Activated T-helper 1 cell treated with anti-CD3 and anti-CD28 coated beads, Interleukin-12 subunit alpha, Interleukin-12 subunit beta, Interleukin-2, Interleukin-4 antibody, amounts not matched to agents 30 ng/mL and 10 ng/mL and 1 ng/mL, durations not matched to agents 14 hours and 24 hours and 36 hours (primary cell): ENCODE results near the gene AMZ1. TPM values are rescaled to one million over a fixed set of nuclear protein-coding genes. Genes with fewer than 3 reads are reported as not detected.

Source experiments
- DNase-seq: peaks from one replicate; pipeline ENCODE4 v3.0.0; 2021; ENCODE audit warnings: low spot score
- H3K27ac Mint-ChIP-seq: one replicate; pipeline ENCODE4 v1.8.0; 2021; ENCODE audit warnings: mild to moderate bottlenecking, mixed read lengths
- H3K27me3 Mint-ChIP-seq: one replicate; pipeline ENCODE4 v1.8.0; 2022; ENCODE audit warnings: mild to moderate bottlenecking, moderate library complexity, mixed read lengths; ENCODE audit not compliant: insufficient read depth
- H3K36me3 Mint-ChIP-seq: one replicate; pipeline ENCODE4 v1.8.0; 2021; ENCODE audit warnings: low read depth, mixed read lengths
- H3K4me1 Mint-ChIP-seq: one replicate; pipeline ENCODE4 v1.8.0; 2021; ENCODE audit warnings: low read depth, mixed read lengths
- H3K4me3 Mint-ChIP-seq: one replicate; pipeline ENCODE4 v1.8.0; 2021; ENCODE audit warnings: mild to moderate bottlenecking, moderate library complexity, mixed read lengths
- H3K9me3 Mint-ChIP-seq: one replicate; pipeline ENCODE4 v1.8.0; 2021; ENCODE audit warnings: mixed read lengths
- intact Hi-C: fragments of 100-400 bp; cut with micrococcal nuclease; formaldehyde crosslinking; loops from one replicate; pipeline ENCODE4 v1.15.1; 2024
- total RNA-seq: library from RNA; stranded (reverse); gene quantifications from 2 replicates; pipeline ENCODE4 v1.2.3, GENCODE V29; 2022

AMZ1 gene
- total RNA-seq, 1 donor from 2014 or later = 0.05 TPM

DNA sequence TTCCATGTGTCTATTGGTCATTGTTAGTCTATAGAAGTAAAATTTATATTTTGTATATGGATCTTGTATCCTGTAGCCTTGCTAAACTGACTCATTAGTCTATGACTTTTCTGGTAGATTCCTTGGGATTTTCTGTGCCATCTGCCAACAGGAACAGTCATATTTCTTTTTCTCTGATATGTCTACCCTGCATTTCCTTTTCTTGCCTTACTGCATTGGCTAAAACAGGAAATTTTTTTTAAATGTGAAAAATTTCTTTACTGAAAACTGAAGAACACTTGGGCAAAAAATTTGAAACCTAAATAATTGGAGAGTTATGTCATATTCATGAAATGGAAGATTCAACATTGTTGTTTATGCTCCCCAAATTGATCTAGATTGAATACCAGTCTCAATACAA, 67.5 kb downstream of the AMZ1 start:
- no peak for DNase-seq
- Mint-ChIP-seq H3K27ac (no peak overlapping the region), H3K27me3 (no peaks in the 10 kb centered on the region), H3K4me1 (peaks cover 57% of the 10 kb centered on the region), H3K9me3 (peaks cover 9% of the 10 kb centered on the region), H3K4me3 (no peak overlapping the region), H3K36me3 (peaks cover 33% of the 10 kb centered on the region)
- intact Hi-C loops = loop anchor here (5.0 kb wide), 2 partner anchors 228 to 352 kb away; no protein-coding TSS in a partner anchor

DNA sequence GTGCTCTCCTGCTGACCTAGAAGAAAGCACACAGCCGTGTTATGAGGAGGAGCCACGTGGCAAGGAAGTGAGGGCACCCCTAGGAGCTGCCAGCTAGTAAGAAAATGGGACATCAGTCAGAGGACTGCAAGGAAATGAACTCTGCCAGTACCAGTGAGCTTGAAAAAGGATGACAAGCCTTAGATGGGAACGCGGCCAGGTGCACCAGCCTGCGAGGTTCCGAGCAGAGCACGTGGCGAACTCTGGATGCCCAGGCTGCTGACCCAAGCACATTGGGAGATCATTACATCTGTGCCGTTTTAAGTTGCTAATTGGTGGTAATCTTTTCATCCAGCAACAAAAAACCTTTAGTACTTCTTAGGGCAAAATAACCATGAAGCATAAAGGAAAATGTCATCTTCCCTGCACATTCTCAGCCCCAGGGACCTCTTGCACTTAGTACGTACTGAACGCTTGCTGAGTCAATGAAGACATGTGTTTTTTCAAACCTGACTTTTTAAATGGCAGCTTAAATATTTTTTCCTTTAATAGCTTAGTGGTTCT, 69.4 kb downstream of the AMZ1 start:
- H3K36me3 Mint-ChIP-seq = peaks cover 38% of the 10 kb centered on the region
- H3K4me1 Mint-ChIP-seq = peaks cover 63% of the 10 kb centered on the region
- H3K4me3 Mint-ChIP-seq = peak overlapping the region; percentile 59
- peaks cover 9% of the 10 kb centered on the region for H3K9me3 Mint-ChIP-seq
- intact Hi-C loops = loop anchor here (5.0 kb wide), 2 partner anchors 230 to 350 kb away; no protein-coding TSS in a partner anchor
- DNase-seq = no peak
- H3K27me3 Mint-ChIP-seq = no peaks in the 10 kb centered on the region
- H3K27ac Mint-ChIP-seq = peak overlapping the region; percentile 95

DNA sequence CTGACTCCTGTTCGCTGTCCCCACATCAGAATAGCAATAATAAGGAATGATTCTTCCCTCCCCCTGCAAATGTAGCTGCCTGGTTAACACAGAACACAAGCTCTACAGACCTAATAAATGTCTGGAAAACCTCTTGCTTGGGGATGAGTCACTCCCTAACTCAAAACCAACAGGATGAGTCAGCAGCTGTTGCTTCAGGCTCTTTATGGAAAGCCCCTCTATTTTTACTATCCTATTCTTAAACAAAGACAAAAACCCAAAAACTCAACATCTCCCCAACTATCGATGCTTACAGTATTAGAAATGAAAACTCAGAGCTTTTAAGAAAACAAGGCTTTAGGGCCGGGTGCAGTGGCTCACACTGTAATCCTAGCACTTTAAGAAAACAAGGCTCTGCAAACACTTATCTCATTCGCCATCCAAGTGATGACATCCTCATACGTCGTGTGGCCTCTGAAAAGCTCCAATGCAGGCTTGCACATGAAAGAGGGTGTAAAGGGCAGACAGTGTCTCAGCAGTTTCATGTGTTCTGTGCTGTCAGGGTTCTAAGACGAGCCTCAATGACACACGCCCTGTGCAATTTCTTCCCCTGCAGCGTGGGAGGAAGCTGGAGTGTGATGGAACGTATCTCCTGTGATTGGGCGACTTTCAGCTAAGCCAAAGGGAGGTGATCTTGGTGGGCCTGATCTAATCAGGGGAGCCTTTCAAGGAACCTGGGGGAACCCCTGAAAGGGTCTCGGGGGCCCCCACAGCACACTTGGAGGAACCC, 70.1 kb downstream of the AMZ1 start:
- intact Hi-C loops = loop anchor here (1.0 to 5.0 kb wide), 9 partner anchors 15 to 349 kb away; partner anchors contain the start of genes BRAT1, CARD11 and GNA12
- peaks cover 38% of the 10 kb centered on the region for H3K36me3 Mint-ChIP-seq
- no peaks in the 10 kb centered on the region for H3K27me3 Mint-ChIP-seq
- peaks cover 9% of the 10 kb centered on the region for H3K9me3 Mint-ChIP-seq
- H3K27ac Mint-ChIP-seq = peak overlapping the region; percentile 95
- peak overlapping the region; percentile 59 for H3K4me3 Mint-ChIP-seq
- peaks cover 63% of the 10 kb centered on the region for H3K4me1 Mint-ChIP-seq
- DNase-seq = peak; percentile 72

DNA sequence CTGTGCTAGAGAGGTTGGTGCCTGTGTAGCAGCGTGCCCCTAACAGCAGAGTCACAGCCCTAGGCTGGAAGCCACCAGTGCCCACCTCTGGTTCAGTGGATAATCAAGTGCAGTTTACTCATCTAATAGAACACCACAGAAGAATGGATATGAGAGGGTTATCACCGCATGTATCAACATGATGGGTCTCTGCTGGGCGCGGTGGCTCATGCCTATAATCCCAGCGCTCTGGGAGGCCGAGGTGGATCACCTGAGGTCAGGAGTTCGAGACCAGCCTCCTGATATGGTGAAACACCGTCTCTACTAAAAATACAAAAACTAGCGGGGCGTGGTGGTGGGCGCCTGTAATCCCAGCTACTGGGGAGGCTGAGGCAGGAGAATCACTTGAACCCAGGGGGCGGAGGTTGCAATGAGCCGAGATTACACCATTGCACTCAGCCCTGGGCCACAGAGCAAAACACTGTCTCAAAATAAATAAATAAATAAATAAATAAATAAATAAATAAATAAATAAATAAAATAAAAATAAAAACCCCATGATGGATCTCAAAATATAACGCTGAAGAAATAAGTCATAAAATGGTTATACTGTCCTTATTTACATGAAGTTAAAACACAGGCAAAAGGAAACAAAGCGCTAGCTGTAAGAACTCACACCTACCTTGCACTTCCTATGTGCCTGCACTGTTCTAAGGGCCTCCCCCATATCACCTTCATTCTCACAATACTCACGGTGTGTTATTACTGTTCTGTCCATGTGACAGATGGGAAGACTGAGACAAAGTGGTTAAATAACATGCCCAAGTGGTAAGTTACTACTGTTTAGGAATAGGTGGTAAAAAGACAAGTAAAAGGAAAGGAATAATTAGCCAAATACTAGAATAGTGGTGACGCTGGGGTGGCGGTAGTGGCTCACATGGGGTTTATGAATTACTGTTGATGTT, 70.9 kb downstream of the AMZ1 start:
- peaks cover 36% of the 10 kb centered on the region for H3K36me3 Mint-ChIP-seq
- H3K27ac Mint-ChIP-seq = peak overlapping the region; percentile 95
- peaks cover 55% of the 10 kb centered on the region for H3K4me1 Mint-ChIP-seq
- H3K9me3 Mint-ChIP-seq = peaks cover 9% of the 10 kb centered on the region
- no peaks in the 10 kb centered on the region for H3K27me3 Mint-ChIP-seq
- peak overlapping the region; percentile 59 for H3K4me3 Mint-ChIP-seq
- intact Hi-C loops = loop anchor here (1.0 to 5.0 kb wide), 9 partner anchors 14 to 348 kb away; partner anchors contain the start of genes BRAT1, CARD11 and GNA12
- DNase-seq = no peak

DNA sequence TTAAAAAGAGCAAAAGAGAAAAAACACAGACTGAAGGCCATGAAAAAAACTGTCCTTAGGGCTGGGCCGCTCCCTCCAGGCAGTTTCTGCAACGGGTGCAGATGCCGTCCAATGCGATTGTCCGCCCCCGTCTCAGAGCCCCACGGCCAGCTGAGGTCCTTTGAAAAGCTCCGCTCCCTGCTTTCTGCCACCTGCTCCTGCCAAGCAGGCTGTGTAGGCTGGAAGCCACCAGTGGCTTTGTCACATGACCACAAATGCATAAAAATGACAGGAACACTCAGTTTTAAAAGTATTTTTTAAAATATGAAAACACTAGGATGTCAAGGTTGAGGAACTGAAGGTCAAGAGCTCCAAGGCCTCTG, 71.7 kb downstream of the AMZ1 start:
- DNase-seq = no peak
- Mint-ChIP-seq H3K9me3 (peaks cover 9% of the 10 kb centered on the region), H3K36me3 (peaks cover 36% of the 10 kb centered on the region), H3K4me3 (no peak overlapping the region), H3K27me3 (no peaks in the 10 kb centered on the region), H3K27ac (peak overlapping the region; percentile 91), H3K4me1 (peaks cover 52% of the 10 kb centered on the region)
- intact Hi-C loops = loop anchor here (5.0 kb wide), 2 partner anchors 232 to 348 kb away; no protein-coding TSS in a partner anchor

DNA sequence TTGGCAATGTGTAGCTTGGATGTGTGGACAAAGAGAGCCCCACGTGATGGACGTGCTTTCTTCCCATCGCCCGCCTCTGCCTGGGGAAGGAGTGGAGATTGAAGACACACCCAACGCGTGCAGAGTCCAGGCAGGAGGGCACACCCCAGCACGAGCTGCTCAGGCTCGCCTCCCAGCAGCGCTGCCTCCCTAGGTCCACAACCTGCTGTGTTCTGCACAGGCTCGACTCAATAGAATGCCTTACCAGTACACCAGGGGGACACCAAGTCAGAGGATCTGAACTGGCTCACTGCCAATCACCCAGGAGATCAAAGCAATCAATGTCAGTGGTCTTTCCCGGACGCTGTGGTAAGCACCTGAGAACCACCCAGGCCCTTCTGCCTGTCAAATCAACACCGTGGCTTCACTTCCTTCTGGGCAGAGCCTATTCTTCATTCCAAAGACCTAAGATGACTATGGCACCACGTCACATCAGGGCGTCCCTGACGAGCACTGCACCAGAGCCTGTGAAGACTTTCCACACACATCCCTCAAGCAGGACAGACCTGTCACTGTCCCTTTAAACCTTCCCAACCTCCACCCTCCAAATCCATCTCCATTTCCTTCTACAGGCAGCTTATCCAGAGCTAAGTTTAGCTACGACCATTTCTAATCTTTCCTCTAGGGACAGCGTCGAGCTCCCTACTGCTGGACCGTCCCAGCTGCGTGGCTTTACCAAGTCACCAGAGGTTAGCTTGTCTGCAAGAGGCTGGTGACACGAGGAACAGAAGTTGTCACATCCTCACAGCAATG, 72.3 kb downstream of the AMZ1 start:
- Mint-ChIP-seq H3K27me3 (no peaks in the 10 kb centered on the region), H3K4me3 (peak overlapping the region; percentile 28), H3K27ac (peak overlapping the region; percentile 91), H3K36me3 (peaks cover 31% of the 10 kb centered on the region), H3K4me1 (peaks cover 52% of the 10 kb centered on the region), H3K9me3 (peaks cover 5% of the 10 kb centered on the region)
- DNase-seq = no peak
- intact Hi-C loops = no loop called here

DNA sequence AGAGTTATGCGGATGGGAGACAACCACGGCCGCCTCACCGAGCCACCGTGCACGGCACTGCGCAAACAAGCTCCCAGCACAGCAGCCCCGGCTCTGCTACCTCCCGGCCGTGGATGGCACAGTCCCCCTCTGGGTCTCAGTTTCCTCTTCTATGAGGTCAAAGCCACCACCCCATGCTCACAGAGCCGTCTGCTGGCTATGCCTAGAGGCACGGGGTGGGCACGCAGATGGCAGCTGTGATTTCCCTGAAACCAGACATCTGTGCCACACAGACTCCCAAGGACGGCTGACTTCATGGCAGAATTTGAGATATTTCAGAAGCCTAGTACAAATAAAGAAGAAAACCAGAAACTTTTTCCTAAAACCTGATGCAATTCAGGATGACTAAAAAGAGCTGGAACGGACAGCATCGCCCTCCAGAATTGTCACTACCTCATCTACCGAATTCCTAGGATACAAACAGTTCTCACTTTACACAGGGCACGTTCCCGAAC, 73.2 kb downstream of the AMZ1 start:
- intact Hi-C loops = no loop called here
- DNase-seq = no peak
- Mint-ChIP-seq H3K27me3 (no peaks in the 10 kb centered on the region), H3K36me3 (peaks cover 27% of the 10 kb centered on the region), H3K27ac (no peak overlapping the region), H3K9me3 (no peaks in the 10 kb centered on the region), H3K4me1 (peaks cover 56% of the 10 kb centered on the region), H3K4me3 (no peak overlapping the region)

DNA sequence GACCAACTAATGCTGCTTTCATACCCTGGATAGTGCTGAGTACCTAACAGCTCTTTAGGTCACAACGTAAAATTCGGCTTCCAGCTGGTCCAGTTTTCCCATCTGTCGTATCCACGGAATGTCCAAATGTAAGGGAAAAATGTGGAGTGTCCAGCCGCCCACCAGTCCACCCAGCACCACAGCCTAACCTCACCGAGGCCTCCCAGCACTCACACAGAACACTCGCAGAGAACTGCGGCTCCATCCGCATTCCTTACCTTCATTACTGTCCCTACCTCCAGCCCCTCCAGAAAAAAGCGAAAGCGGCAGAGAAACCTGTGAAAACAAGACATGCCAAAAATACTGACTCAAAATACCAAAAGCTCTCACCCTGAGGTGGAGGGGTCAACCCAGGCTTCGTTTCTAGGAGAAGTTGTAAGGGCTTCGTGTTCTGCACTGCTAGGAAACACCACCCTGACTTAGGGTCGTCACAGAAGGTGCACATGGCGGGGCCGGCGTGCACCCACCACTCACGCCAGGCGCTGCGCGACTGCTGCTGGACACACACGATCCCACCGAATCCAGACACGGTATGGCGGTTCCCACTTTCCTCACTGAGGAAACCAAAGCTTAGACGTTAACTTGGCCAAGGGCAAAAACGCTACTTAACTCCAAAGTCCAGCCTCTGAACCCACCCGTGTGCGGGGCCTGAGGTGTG, 73.9 kb downstream of the AMZ1 start:
- H3K27me3 Mint-ChIP-seq = no peaks in the 10 kb centered on the region
- H3K4me1 Mint-ChIP-seq = peaks cover 52% of the 10 kb centered on the region
- H3K9me3 Mint-ChIP-seq = no peaks in the 10 kb centered on the region
- intact Hi-C loops = no loop called here
- DNase-seq = no peak
- no peak overlapping the region for H3K4me3 Mint-ChIP-seq
- H3K27ac Mint-ChIP-seq = peak overlapping the region; percentile 2
- H3K36me3 Mint-ChIP-seq = peaks cover 22% of the 10 kb centered on the region

DNA sequence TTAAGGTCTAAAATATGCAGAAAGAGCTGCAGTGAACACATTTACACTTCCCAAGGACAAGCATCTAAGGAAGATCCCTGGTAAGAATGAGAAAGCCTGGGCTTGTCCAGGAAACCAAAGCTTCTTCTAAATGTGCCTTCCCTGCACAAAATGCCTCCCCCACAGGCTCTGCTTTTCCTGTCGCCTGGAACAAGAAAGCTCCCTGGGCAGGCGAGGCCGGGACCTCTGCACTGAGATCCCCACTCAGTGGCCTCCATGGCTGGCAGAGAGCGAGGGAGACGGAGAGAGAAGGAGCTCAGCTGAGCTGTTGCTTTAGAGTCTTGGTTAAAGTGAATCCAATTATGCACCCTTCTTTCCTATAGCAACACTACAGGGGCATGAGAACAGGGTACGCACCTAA, 75.6 kb downstream of the AMZ1 start:
- H3K36me3 Mint-ChIP-seq = peaks cover 16% of the 10 kb centered on the region
- no peak for DNase-seq
- H3K4me1 Mint-ChIP-seq = peaks cover 37% of the 10 kb centered on the region
- no peaks in the 10 kb centered on the region for H3K27me3 Mint-ChIP-seq
- no peak overlapping the region for H3K27ac Mint-ChIP-seq
- H3K9me3 Mint-ChIP-seq = no peaks in the 10 kb centered on the region
- no peak overlapping the region for H3K4me3 Mint-ChIP-seq
- intact Hi-C loops = no loop called here

DNA sequence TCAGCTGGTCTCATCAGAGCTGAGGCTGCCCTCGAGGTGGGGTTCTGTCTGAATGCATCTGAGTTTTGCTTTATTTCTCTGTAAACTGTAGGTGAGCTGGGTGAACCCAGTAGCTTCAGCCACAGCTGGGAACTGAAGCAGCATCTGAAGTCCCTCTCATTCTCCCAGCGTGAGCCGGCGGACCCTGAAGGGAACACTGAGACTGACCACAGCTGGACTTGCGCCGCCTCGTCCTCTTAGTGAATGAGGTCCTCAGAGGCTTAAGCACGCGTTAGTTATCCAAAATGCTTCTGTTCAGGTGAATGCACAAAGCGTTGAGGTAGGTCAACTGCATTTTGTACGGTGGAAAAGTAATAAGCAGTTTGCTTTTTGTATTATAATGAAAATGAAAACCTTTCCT, 76.6 kb downstream of the AMZ1 start:
- Mint-ChIP-seq H3K27ac (no peak overlapping the region), H3K36me3 (peaks cover 13% of the 10 kb centered on the region), H3K4me3 (no peak overlapping the region), H3K4me1 (peaks cover 29% of the 10 kb centered on the region), H3K9me3 (no peaks in the 10 kb centered on the region), H3K27me3 (no peaks in the 10 kb centered on the region)
- DNase-seq = no peak
- intact Hi-C loops = no loop called here
